Erythroblast (primary cell): Measurements from ENCODE around the gene NLRX1.

Source experiments
- GATA1 ChIP-seq: IDR thresholded peaks from 2 replicates; pipeline ENCODE4 v1.6.1; 2011; ENCODE audit warnings: low read depth, mild to moderate bottlenecking, control low read depth, low read length, moderate library complexity
- POLR2A ChIP-seq: IDR thresholded peaks from 2 replicates; pipeline ENCODE4 v1.6.1; 2011; ENCODE audit warnings: mild to moderate bottlenecking, low read length

GRCh38 chr11:119175493-119176077 lies 7.1 kb downstream of the NLRX1 start:
- TF ChIP-seq POLR2A: no peak
- no peak for TF ChIP-seq GATA1
